GM18867 (cell line): ENCODE measurements around the gene RHBDD2.

Source experiments
- ATAC-seq: cut with Tn5 transposase; IDR thresholded peaks from one replicate; pipeline ENCODE4 v1.9.1; 2021; ENCODE audit warnings: mild to moderate bottlenecking, moderate library complexity; ENCODE audit not compliant: unreplicated experiment

The RHBDD2 gene

GRCh38 chr7:75916259-75916658 lies 37.4 kb downstream of the RHBDD2 start:
- ATAC-seq: no peak

GRCh38 chr7:75916685-75917634 lies 38.1 kb downstream of the RHBDD2 start:
- ATAC-seq: no peak

- no peak for ATAC-seq
These were observed 41.8 kb downstream of the RHBDD2 start for GRCh38 chr7:75920431-75921161.

- ATAC-seq: no peak
These were observed 42.6 kb downstream of the RHBDD2 start for GRCh38 chr7:75921479-75921878.

- ATAC-seq: no peak
These were observed 44.3 kb downstream of the RHBDD2 start for GRCh38 chr7:75922966-75923603.

- no peak for ATAC-seq
These were observed 45.4 kb downstream of the RHBDD2 start for GRCh38 chr7:75924256-75924655.

GRCh38 chr7:75924889-75925288 lies 46.1 kb downstream of the RHBDD2 start:
- no peak for ATAC-seq

GRCh38 chr7:75925717-75926435 lies 47.0 kb downstream of the RHBDD2 start:
- ATAC-seq: no peak

GRCh38 chr7:75928568-75928914 lies 49.7 kb downstream of the RHBDD2 start:
- ATAC-seq: peak; percentile 44

GRCh38 chr7:75931680-75932079 lies 52.8 kb downstream of the RHBDD2 start:
- no peak for ATAC-seq

GRCh38 chr7:75937958-75938786 lies 59.3 kb downstream of the RHBDD2 start:
- ATAC-seq: no peak
